Neural cell (in vitro differentiated cells): ENCODE measurements around the gene NUDT4.

Source experiments
- CTCF ChIP-seq: fragments of 450-650 bp; IDR thresholded peaks from 2 replicates; pipeline ENCODE4 v1.5.1; 2014; ENCODE audit warnings: antibody characterized with exemption, mild to moderate bottlenecking, moderate library complexity; ENCODE audit not compliant: poor library complexity, severe bottlenecking
- EP300 ChIP-seq: fragments of 450-650 bp; conservative IDR thresholded peaks from 2 replicates; pipeline ENCODE4 v1.6.1; 2014; ENCODE audit warnings: antibody characterized with exemption, mild to moderate bottlenecking, moderate library complexity; ENCODE audit not compliant: poor library complexity, severe bottlenecking

GRCh38 chr12:93402333-93403311 lies 24.9 kb downstream of the NUDT4 start:
- TF ChIP-seq CTCF (no peak), EP300 (no peak)
